Midbrain (tissue), 1 donor: ENCODE measurements around the gene LCE3C.
"Not testable (repeated sequence)": the region's sequence is repeated elsewhere in the genome, so short reads cannot be mapped to it uniquely, and the experiment has no call there.

Experiments
- DNase-seq: peaks from one replicate; lab custom pipeline; 2025; lab: John Stamatoyannopoulos, UW

LCE3C gene, protein sequence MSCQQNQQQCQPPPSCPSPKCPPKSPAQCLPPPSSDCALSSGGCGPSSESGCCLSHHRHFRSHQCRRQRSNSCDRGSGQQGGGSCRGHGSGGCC

DNA sequence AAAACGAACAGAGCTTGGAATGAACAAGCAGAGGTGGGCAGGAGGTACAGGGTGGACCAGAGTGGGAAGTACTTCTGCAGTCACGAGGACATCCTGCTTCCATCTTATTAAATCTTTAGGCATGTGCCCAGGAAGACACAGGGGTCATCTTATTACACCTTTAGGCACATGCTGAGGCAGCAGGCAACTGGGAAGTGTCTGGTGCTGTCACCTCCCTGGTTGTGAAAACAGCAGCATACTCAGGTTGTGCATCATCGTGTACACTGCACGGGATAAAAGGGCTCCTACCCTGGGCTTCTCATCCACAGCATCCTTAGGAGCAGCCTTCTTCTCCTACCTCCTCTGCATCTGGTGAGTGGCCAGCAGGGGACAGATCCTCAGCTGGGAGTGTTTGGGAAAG lies at the start of gene LCE3C:
TSS of gene LCE3C (plus strand) at position 301 of the 400 bp plus-strand sequence. CDS start 498 bp downstream, outside the sequence.
- no peak for DNase-seq

DNA sequence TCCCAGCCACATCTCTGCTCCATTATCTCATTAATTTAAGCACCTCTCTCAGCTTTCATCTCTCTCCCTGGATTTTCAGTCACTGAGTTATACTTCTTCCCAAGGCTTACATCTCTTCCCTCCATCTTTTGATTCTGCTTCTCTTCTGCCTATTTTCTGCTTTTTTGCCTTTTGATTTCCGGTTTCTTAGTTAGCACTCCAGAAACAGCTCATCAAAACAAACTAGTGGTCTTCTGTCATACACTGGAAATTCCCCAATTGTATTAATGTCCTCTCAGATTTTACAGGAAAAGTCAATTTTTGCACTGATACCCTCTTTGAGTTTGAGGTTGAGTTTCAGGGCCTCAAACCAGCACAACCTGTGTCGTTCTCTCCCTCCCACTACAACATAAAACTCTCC lies 34.9 kb upstream of the LCE3C start:
- DNase-seq = no peak

DNA sequence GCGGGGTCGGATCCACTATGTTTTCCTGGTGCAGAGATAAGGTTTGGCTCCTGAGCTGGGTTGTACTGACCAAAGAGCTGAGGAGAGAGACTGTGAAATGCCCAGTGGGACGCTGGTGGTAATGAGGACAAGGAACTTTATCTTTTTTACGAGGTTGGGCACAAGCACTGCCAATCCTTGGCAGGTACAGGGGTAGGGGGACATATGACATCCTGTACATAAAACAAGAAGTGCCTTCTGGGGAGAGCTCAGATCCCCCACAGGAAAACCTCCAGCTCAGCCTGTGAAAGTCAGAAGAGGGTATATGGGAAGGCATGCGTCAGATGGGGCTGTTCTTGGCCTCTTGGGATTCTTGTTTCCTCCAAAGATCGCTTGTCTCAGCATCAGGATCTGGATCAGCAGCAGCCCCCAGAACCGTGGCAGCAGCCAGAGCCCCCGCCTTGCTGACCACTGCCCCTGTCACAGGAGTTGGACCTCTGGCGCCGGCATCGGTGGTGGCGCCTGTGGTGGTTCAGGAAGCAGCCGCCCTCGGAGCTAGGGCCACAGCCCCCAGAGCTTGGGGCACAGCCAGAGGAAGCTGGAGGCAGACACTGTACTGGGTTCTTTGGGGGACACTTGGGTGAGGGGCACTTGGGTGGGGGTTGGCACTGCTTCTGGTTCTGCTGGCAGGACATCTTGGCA lies 34.4 kb upstream of the LCE3C start:
- DNase-seq = no peak

DNA sequence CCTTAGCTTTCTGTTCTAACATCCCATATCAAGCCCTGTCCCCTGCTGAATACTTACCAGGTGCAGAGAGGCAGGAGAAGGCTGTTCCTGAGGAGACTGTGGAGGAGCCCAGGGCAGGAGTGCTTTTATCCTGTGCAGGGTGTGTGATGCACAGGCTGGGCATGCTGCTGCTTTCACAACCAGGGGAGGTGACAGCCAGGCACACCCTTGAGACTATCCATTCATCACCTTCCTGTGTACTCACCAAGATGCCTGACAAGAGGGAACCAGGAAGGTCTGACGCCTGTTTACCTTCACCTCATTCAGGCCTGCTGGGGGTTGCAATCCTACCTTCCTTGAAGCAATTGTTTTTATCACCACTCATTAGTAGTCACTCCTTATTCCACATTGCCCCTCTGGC lies 33.4 kb upstream of the LCE3C start, which contains the start of gene LCE3E:
TSS of gene LCE3E (minus strand) at position 100 of the 400 bp plus-strand sequence. CDS start 572 bp downstream, outside the sequence.
- no peak for DNase-seq

DNA sequence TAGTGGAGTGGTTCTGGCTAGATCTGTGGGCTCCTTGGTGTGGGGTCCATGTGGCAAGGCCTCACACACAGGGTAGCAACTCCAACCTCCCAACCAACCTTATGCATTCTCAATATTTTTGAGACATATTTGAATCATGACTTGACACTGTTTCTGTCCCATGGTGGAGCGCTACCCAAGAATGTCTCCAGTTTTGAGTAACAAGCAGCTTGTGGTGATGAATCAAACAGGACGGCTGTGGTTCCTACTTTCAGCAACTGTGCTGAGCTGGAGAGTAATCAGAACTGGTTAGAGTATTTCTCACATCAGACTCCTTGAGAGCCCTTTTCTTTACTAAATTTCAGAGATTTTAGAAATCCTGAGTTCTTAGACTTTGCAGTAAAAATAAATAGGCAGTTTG lies 22.9 kb upstream of the LCE3C start:
- DNase-seq = no peak

DNA sequence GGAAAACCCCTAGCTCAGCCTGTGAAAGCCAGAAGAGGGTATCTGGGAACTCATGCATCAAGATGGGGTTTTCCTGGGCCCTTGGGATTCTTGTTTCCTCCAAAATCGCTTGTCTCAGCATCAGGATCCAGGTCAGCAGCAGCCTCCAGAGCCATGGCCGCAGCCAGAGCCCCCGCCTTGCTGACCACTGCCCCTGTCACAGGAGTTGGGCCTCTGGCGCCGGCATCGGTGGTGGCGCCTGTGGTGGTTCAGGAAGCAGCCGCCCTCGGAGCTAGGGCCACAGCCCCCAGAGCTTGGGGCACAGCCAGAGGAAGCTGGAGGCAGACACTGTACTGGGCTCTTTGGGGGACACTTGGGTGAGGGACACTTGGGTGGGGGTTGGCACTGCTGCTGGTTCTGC lies 20.5 kb upstream of the LCE3C start:
- not testable (repeated sequence) for DNase-seq

DNA sequence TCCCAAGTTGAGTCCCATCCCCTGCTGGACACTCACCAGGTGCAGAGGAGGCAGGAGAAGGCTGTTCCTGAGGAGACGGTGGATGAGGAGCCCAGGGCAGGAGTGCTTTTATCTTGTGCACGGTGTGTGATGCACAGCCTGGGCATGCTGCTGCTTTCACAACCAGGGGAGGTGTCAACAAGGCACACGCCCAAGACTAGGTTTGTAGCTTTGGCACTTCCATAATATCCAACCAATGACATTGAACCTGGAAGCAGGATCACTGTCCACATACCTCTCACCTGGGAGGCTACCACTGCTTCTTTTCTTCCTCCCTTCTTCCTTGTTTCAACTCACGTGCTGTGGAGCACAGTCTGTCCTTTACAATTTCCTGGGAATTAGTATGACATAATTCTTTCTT lies 19.6 kb upstream of the LCE3C start, which contains the start of gene LCE3D:
TSS of gene LCE3D (minus strand) at position 84 of the 400 bp plus-strand sequence. CDS start 580 bp downstream, outside the sequence.
- no peak for DNase-seq

DNA sequence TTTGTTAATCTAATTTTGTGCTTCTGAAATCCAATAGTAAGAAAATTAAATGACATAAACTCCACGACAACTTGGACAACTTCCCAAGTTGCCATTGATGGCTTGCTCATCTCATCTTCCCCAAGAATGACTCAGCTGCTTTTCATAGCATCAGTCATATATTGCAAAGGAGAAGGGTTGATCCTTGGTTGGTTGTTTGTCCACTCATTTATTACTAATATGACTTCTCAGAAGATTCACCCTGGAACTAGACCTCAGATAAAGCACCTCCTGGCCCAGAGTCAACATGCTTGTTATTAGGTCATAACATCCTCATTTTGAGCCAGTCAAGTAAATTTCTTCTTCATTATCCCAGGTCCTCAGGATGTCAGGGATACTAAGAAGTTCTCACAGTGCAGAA lies 17.4 kb upstream of the LCE3C start:
- no peak for DNase-seq

DNA sequence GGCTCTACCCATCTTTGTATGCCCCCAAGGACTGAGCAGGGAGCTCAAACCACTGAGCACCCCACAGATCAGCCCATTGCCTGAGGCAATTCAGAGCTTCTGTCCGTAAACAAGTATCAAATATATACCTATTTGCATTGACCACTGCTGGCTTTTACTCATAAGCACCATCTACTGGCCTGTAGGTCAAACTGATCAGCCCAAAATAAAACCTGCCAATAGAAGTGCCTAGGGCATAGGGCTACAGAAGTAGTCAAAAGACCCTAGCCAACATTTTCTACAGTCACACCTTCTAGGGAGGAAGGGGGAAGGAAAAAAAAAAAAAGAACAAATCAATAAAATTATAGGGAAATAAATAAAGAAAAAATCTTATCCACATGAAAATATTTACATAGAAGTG lies 14.4 kb upstream of the LCE3C start:
- no peak for DNase-seq

DNA sequence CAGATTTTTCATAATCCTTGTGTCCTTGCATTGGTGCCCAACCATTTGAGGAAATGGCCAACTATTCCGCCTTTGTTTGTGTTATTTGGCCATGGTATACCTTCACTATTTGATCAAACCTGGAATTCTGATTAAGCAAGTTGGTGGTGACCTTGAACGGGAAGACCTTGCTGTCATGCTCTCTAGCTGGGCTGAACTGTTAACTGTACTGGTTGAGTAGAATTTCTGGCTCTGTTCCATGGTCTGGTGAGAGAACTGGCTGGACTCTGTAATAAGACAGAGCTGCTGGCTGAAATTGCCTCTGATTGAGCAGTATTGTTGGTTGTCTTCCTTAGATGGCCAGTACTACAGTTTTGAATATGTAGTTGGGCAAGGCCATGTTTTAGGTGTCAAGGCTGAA lies 3.0 kb upstream of the LCE3C start:
- DNase-seq = no peak

DNA sequence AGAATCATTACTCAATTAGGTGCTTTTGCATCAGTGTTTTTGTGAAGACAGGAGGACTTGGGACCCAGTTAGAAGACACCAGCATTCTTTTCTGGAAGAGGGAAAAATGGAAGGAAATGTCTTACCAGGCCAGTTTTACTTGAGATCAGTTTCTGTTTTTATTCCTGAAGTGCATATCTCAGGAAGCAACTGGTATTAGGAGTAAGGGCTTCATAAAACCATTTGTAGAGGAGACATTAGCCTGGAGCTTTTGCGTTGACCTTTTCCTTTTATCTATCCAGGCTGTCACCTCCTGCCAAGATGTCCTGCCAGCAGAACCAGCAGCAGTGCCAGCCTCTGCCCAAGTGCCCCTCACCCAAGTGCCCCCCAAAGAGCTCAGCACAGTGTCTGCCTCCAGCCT lies 13.5 kb downstream of the LCE3C start, which contains the start of gene LCE3B:
TSS of gene LCE3B (plus strand) at position 301 of the 400 bp plus-strand sequence. CDS start at position 301, 0 bp downstream.
- DNase-seq = no peak

DNA sequence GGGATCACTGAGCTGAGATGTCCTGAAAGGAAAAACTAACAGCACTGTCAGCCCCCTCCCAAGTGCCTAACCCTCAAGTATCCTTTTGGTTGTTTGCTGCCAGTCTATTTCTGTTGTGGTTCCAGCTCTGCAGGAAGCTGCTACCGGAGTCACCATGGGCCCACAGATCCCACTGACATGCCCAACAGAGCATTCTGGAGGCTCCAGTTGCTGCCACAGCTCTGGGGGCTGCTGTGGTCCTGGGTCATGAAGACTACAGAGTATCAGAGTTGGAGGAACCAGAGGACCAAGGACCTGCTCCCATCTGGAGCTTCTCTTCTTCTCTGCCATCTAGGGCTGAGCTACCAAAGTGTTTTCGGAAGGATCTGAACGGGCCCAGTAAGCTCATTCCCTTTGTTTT lies 22.0 kb downstream of the LCE3C start:
- no peak for DNase-seq

DNA sequence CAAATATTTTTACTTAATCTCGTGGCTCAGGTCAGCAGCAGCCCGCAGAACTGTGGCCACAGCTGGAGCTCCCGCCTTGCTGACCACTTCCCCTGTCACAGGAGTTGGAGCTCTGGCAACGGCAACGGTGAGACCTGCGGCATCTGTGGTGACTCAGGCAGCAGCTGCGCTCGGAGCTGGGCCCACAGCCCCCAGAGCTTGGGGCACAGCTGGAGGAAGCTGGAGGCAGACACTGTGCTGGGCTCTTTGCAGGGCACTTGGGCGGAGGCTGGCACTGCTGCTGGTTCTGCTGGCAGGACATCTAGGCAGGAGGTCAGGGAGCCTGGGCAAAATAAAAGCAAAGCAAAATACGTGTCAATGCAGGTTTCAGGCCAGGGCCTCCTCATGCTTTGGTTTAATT lies 22.8 kb downstream of the LCE3C start, which contains the start of gene LCE3A:
TSS of gene LCE3A (minus strand) at position 301 of the 400 bp plus-strand sequence. CDS start at position 301, 0 bp downstream.
- DNase-seq = no peak

DNA sequence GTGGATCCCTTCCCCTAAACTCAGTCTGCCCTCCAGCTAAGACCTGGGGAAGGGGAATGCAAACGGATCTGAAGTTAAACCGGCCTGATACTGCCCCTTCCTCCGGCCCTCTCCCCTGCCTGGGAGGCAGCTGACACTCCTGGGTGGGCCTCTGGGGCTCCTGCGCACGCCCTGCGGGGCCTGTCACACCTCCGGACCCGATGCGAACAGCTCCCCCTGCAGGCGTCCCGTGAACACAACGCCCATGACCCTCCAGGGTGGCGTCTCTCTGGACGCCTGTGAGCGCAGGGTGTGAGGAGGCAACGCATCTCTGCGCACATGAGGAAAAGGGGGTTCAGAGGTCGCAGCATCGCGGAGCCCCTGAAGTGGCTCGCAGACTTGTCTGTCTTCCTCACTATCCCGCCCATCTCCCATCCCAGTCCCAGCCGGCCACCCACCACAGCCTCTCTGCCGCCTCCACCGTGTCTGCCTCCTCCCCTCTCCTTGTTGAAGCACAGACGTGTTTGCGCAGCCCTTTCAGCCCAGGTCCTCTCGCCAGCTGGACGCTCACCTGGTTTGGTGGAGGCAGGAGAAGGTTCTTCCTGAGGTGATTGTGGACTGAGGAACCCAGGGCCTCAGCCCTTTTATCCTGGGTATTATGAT lies 23.3 kb downstream of the LCE3C start:
- no peak for DNase-seq

DNA sequence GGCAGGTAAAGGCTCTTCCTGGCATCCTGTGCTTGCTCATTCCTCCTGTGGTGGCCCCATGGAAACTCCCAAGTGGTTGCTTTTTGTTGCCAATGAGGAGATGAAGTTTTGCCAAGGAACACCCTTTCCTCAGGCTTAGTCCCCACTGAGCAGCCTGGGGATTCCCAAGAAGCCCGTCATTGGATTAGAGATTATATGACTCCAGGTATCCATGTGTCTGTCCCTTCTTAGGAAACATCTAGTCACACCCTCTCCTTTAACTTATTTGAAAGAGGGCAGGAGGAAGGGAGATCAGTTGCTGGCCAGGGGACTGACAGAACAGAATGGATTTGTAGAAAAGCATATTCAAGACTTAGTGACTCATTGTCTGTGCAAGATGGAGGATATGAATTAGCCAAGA lies 26.7 kb downstream of the LCE3C start:
- DNase-seq = no peak

DNA sequence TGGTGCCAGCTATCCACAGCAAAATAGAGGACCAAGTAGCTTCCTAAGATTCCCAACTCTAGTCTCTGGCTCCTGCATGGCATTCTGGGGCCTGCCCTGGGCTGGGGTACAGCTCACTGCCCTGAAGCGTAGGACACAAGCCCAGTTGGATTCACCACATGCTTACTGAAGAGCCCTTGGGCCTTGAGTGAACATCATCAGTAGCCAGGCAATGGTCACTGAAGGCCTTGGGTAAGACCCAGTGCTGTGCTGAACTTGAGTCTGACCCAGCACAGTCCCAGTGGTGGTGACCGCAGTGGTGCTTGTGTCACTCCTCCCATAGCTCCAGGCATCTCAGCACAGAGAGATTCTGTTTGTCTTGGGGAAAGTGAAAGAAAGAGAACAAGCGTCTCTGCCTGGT lies 30.6 kb downstream of the LCE3C start:
- no peak for DNase-seq

DNA sequence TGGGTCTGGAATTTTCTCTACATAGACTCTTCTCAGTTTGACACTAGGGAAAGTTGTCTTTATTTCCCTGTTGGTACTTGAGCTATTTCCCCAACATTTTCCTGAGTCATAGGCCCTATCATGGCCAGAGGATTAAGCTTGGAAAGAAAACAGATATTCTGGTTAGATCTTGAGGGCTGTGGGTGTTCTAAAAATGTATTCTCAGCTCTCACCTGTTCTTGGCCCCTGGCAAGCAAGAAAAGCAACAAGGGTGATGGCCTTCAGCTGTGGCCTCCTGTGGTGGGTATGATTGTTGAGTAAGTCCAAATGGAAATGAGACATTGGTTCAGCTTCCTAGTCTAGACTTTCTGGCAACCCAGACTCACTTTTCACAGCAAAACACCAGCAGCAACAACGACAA lies 40.3 kb downstream of the LCE3C start:
- DNase-seq = no peak

DNA sequence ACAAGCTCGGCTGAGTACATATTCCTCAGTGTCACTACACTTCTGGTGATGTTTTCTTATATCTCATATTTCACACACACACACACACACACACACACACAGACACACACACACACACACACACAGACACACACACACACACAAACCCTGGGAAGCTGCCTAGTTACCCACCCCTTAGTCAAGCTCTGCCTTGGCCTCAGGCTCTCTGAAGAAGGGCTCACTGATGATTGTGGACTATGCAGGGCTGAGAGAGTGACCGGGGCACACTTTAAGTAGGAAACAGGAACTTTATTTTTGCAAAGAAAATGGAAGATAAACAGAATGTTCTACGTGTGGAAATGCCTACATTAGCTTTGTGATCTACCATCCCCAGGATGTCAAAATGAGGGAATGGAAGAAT lies 43.9 kb downstream of the LCE3C start:
- DNase-seq = no peak

DNA sequence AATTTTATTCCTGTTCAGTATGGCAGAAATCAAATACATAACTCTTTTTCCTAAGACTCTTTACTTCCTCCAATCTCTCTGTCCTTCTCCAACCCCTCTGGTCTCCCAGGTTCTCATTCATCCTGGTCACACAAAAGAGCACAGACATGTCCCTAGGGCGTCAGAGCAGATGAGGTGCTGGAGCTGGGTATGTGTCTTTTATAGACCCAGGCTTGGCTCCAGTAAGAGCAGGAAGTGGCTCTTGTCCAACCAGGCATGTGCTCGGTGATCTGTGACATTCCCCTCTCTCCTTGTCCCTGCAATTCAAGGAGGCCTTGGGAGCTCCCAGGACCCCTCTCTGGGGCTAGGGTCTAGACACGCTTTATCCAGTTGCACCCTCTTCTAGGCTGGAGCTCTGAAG lies 45.1 kb downstream of the LCE3C start:
- DNase-seq = no peak

DNA sequence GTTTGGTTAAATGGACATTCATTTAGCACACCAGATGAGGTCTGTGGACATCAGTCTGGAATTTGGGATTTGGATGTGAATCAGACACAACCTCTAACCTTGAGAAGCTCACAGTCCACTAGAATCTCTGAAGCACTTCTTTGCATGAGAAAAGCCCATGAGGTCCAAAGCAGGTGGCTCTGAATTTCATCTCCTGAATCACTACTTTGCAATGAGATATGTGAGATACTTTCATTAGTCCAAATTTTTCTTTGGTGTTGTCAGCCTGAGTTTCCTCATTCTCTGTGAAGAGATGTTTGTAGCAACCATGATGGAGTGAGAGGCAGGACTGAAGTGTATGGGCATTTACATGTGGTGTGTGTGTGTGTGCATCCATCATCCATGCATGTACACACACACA lies 46.6 kb downstream of the LCE3C start:
- DNase-seq = no peak
